H9 (cell line): ENCODE measurements around the gene NUBP1. TPM values are rescaled to one million over a fixed set of nuclear protein-coding genes. Genes with fewer than 3 reads are reported as not detected.

Experiments used
- DNase-seq: peaks from one replicate; pipeline ENCODE4 v3.0.0-alpha.2; 2017
- H2AFZ ChIP-seq: one replicate; pipeline ENCODE4 v1.6.1; 2013; ENCODE audit warnings: mild to moderate bottlenecking, low read length, control low read depth, moderate library complexity
- H2AK5ac ChIP-seq: 2 replicates; pipeline ENCODE4 v1.6.1; 2013; ENCODE audit warnings: low read length, control low read depth, mixed read lengths; ENCODE audit not compliant: insufficient read length
- H2BK120ac ChIP-seq: one replicate; pipeline ENCODE4 v1.6.1; 2013; ENCODE audit warnings: low read depth, mild to moderate bottlenecking, low read length, control low read depth, inconsistent platforms; ENCODE audit not compliant: poor library complexity, severe bottlenecking
- H2BK12ac ChIP-seq: 2 replicates; pipeline ENCODE4 v1.6.1; 2013; ENCODE audit warnings: low read length, control low read depth, mixed read lengths, low read depth; ENCODE audit not compliant: insufficient read length
- H2BK15ac ChIP-seq: 2 replicates; pipeline ENCODE4 v1.6.1; 2013; ENCODE audit warnings: low read depth, low read length, control low read depth
- H2BK20ac ChIP-seq: one replicate; pipeline ENCODE4 v1.6.1; 2013; ENCODE audit warnings: low read depth, mild to moderate bottlenecking, low read length, control low read depth, inconsistent platforms; ENCODE audit not compliant: poor library complexity, severe bottlenecking
- H2BK5ac ChIP-seq: 2 replicates; pipeline ENCODE4 v1.6.1; 2013; ENCODE audit warnings: low read length, control low read depth, mixed read lengths; ENCODE audit not compliant: insufficient read length
- H3K14ac ChIP-seq: 2 replicates; pipeline ENCODE4 v1.6.1; 2013; ENCODE audit warnings: low read length, control low read depth; ENCODE audit not compliant: insufficient read depth
- H3K18ac ChIP-seq: 2 replicates; pipeline ENCODE4 v1.6.1; 2013; ENCODE audit warnings: low read depth, mild to moderate bottlenecking, mixed read lengths, low read length, control low read depth; ENCODE audit not compliant: insufficient read length
- H3K23ac ChIP-seq: 2 replicates; pipeline ENCODE4 v1.6.1; 2013; ENCODE audit warnings: low read length, control low read depth, mixed read lengths, low read depth; ENCODE audit not compliant: insufficient read length
- H3K23me2 ChIP-seq: 2 replicates; pipeline ENCODE4 v1.6.1; 2013; ENCODE audit warnings: low read depth, mild to moderate bottlenecking, mixed read lengths, low read length, control low read depth; ENCODE audit not compliant: insufficient read length, poor library complexity, severe bottlenecking
- H3K27ac ChIP-seq: 2 replicates; pipeline ENCODE4 v1.5.1; 2013; ENCODE audit warnings: low read length, control low read depth, mixed read lengths, low read depth; ENCODE audit not compliant: insufficient read length
- H3K27me3 ChIP-seq: 2 replicates; pipeline ENCODE4 v1.6.1; 2013; ENCODE audit warnings: low read length, control low read depth, inconsistent platforms; ENCODE audit not compliant: insufficient read depth
- H3K4ac ChIP-seq: 2 replicates; pipeline ENCODE4 v1.6.1; 2013; ENCODE audit warnings: low read depth, mild to moderate bottlenecking, control low read depth, inconsistent platforms, low read length, moderate library complexity
- H3K4me1 ChIP-seq: 2 replicates; pipeline ENCODE4 v1.6.1; 2013; ENCODE audit warnings: low read length, control low read depth, inconsistent platforms; ENCODE audit not compliant: insufficient read depth
- H3K4me2 ChIP-seq: 2 replicates; pipeline ENCODE4 v1.6.1; 2013; ENCODE audit warnings: low read length, control low read depth, mixed read lengths; ENCODE audit not compliant: insufficient read length, insufficient read depth
- H3K56ac ChIP-seq: 2 replicates; pipeline ENCODE4 v1.6.1; 2013; ENCODE audit warnings: low read depth, mild to moderate bottlenecking, mixed read lengths, low read length, control low read depth; ENCODE audit not compliant: insufficient read length
- H3K79me1 ChIP-seq: 2 replicates; pipeline ENCODE4 v1.6.1; 2013; ENCODE audit warnings: low read depth, mild to moderate bottlenecking, moderate library complexity, low read length, control low read depth, inconsistent platforms; ENCODE audit not compliant: insufficient read depth, poor library complexity, severe bottlenecking
- H3K79me2 ChIP-seq: 2 replicates; pipeline ENCODE4 v1.6.1; 2013; ENCODE audit warnings: low read length, control low read depth, inconsistent platforms; ENCODE audit not compliant: insufficient read depth
- H3K9ac ChIP-seq: 2 replicates; pipeline ENCODE4 v1.6.1; 2013; ENCODE audit warnings: low read length, control low read depth, mixed read lengths; ENCODE audit not compliant: insufficient read length; ENCODE audit errors: extremely low read depth
- H3K9me3 ChIP-seq: one replicate; pipeline ENCODE4 v1.6.1; 2013; ENCODE audit warnings: low read depth, low read length, inconsistent platforms; ENCODE audit not compliant: control insufficient read depth
- H3T11ph ChIP-seq: one replicate; pipeline ENCODE4 v1.6.1; 2013; ENCODE audit warnings: mild to moderate bottlenecking, low read length, control low read depth, inconsistent platforms
- H4K20me1 ChIP-seq: one replicate; pipeline ENCODE4 v1.6.1; 2013; ENCODE audit not compliant: control insufficient read depth, insufficient read length, insufficient read depth
- H4K5ac ChIP-seq: 2 replicates; pipeline ENCODE4 v1.6.1; 2013; ENCODE audit warnings: low read depth, mild to moderate bottlenecking, mixed read lengths, low read length, control low read depth; ENCODE audit not compliant: insufficient read length
- H4K8ac ChIP-seq: replicated peaks from 2 replicates; pipeline ENCODE4 v1.6.1; 2013; ENCODE audit warnings: low read length, control low read depth, mixed read lengths, low read depth; ENCODE audit not compliant: insufficient read length
- H4K91ac ChIP-seq: 2 replicates; pipeline ENCODE4 v1.6.1; 2013; ENCODE audit warnings: low read depth, mild to moderate bottlenecking, moderate library complexity, mixed read lengths, low read length, control low read depth; ENCODE audit not compliant: insufficient read length
- H3K27ac Mint-ChIP-seq, 3 experiments: 2 replicates in 2 of 3; 3 replicates in 1 of 3; pipeline ENCODE4 v1.8.0; 2020 to 2021; ENCODE audit warnings: mixed read lengths in 3 of 3, mild to moderate bottlenecking in 1 of 3, moderate library complexity in 1 of 3
- H3K27me3 Mint-ChIP-seq: 2 replicates; pipeline ENCODE4 v1.8.0; 2021; ENCODE audit warnings: low read depth, mild to moderate bottlenecking, moderate library complexity, mixed read lengths
- H3K36me3 Mint-ChIP-seq, 3 experiments: 2 replicates in 2 of 3; 3 replicates in 1 of 3; pipeline ENCODE4 v1.8.0; 2020 to 2021; ENCODE audit warnings: low read depth in 3 of 3, mixed read lengths in 3 of 3; ENCODE audit not compliant: insufficient read depth in 1 of 3
- H3K4me1 Mint-ChIP-seq, 2 experiments: 2 replicates each; pipeline ENCODE4 v1.8.0; 2020; ENCODE audit warnings: mixed read lengths in 2 of 2
- H3K4me3 Mint-ChIP-seq, 2 experiments: 2 replicates in 1 of 2; 3 replicates in 1 of 2; pipeline ENCODE4 v1.8.0; 2020 to 2021; ENCODE audit warnings: mild to moderate bottlenecking in 2 of 2, mixed read lengths in 2 of 2, moderate library complexity in 1 of 2
- H3K9me3 Mint-ChIP-seq, 2 experiments: 2 replicates in 1 of 2; 3 replicates in 1 of 2; pipeline ENCODE4 v1.8.0; 2020; ENCODE audit warnings: mild to moderate bottlenecking in 2 of 2, mixed read lengths in 2 of 2, moderate library complexity in 1 of 2
- WGBS: extraction: QIAGEN DNeasy Blood & Tissue Kit; methylation state at CpG from one replicate; pipeline ENCODE4 v1.1.7; 2013; ENCODE audit warnings: missing lambda C conversion rate, low lambda C conversion rate, mixed read lengths; ENCODE audit not compliant: insufficient read length; ENCODE audit errors: extremely low coverage; 5-methylcytosine and 5-hydroxymethylcytosine counted together
- total RNA-seq: library from RNA; stranded (reverse); gene quantifications from 2 replicates; pipeline ENCODE4 v1.2.1, GENCODE V29; 2021
- TF ChIP-seq, protein P1 (sequence below): fragments of 200-600 bp; sonication (generic); conservative IDR thresholded peaks from 3 replicates; pipeline ENCODE4 v1.8.0; 2021; ENCODE audit warnings: antibody characterized with exemption, mild to moderate bottlenecking

The NUBP1 gene
- total RNA-seq, 1 experiment from 2014 or later: 36.5 TPM

DNA sequence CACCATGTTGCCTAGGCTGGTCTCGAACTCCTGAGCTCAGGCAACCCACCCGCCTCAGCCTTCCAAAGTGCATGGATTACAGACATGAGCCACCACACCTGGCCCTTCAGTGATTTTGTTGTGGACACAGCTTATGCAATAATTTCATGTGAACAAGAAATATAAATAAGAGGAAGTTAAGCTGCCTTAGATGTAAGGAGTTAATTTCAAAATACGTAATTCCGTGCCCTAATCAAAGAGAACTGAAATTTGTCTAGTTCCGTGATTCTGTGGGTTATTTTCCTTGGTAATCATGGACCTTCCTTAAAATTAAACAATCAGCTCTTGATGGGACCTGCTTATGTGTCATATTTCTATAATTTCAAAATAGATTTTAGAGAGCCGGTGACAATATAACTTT is 63.1 kb downstream of the NUBP1 start:
- no peak overlapping the region for H4K5ac ChIP-seq
- H2BK120ac ChIP-seq: no peak overlapping the region
- no CpG with 5 or more reads among the region's 6 CpGs for WGBS
- H4K20me1 ChIP-seq: no peaks in the 10 kb centered on the region
- H4K91ac ChIP-seq: no peak overlapping the region
- no peak overlapping the region for H3K18ac ChIP-seq
- H3K27ac Mint-ChIP-seq: no peak overlapping the region
- no peak overlapping the region for H3K14ac ChIP-seq
- no peaks in the 10 kb centered on the region for H3K9me3 Mint-ChIP-seq
- H3K79me2 ChIP-seq: no peaks in the 10 kb centered on the region
- DNase-seq: no peak
- no peak overlapping the region for H4K8ac ChIP-seq
- H3K36me3 Mint-ChIP-seq: peaks cover 0 to 13% (median 4%) of the 10 kb centered on the region in 3 experiments; a peak in 4 of 7 replicates
- H3K4me1 ChIP-seq: no peaks in the 10 kb centered on the region
- H3K23ac ChIP-seq: no peak overlapping the region
- H2AK5ac ChIP-seq: no peak overlapping the region
- H3K27me3 Mint-ChIP-seq: no peaks in the 10 kb centered on the region
- H3K4me1 Mint-ChIP-seq: no peaks in the 10 kb centered on the region
- H3K9me3 ChIP-seq: no peaks in the 10 kb centered on the region
- H3K23me2 ChIP-seq: no peaks in the 10 kb centered on the region
- no peak overlapping the region for H2AFZ ChIP-seq
- no peak overlapping the region for H2BK15ac ChIP-seq
- no peak overlapping the region for H3K27ac ChIP-seq
- no peak overlapping the region for H2BK12ac ChIP-seq
- no peak overlapping the region for H3T11ph ChIP-seq
- H2BK5ac ChIP-seq: no peak overlapping the region
- H3K4ac ChIP-seq: no peak overlapping the region
- H2BK20ac ChIP-seq: no peak overlapping the region
- H3K4me3 Mint-ChIP-seq: no peak overlapping the region
- TF ChIP-seq, protein P1, sequence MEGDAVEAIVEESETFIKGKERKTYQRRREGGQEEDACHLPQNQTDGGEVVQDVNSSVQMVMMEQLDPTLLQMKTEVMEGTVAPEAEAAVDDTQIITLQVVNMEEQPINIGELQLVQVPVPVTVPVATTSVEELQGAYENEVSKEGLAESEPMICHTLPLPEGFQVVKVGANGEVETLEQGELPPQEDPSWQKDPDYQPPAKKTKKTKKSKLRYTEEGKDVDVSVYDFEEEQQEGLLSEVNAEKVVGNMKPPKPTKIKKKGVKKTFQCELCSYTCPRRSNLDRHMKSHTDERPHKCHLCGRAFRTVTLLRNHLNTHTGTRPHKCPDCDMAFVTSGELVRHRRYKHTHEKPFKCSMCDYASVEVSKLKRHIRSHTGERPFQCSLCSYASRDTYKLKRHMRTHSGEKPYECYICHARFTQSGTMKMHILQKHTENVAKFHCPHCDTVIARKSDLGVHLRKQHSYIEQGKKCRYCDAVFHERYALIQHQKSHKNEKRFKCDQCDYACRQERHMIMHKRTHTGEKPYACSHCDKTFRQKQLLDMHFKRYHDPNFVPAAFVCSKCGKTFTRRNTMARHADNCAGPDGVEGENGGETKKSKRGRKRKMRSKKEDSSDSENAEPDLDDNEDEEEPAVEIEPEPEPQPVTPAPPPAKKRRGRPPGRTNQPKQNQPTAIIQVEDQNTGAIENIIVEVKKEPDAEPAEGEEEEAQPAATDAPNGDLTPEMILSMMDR: no peak
- no peak overlapping the region for H3K4me2 ChIP-seq
- H3K56ac ChIP-seq: no peak overlapping the region
- no peak overlapping the region for H3K9ac ChIP-seq
- H3K27me3 ChIP-seq: no peaks in the 10 kb centered on the region
- no peaks in the 10 kb centered on the region for H3K79me1 ChIP-seq
